Hindlimb muscle (tissue), 1 donor: ENCODE data around the gene SCGB1A1. TPM values are rescaled to one million over a fixed set of nuclear protein-coding genes. Genes with fewer than 3 reads are reported as not detected.
A peak's percentile ranks its signal among the peaks of the same experiment; 100 is the strongest.

Experiments
- DNase-seq: peaks from one replicate; pipeline ENCODE4 v3.0.0-alpha.2; 2013
- polyA plus RNA-seq: library from polyadenylated mRNA; unstranded; fragments of 120-200 nt; gene quantifications from one replicate; pipeline ENCODE4 v1.2.1, GENCODE V29; 2013; ENCODE audit not compliant: insufficient read length

SCGB1A1 gene
- polyA plus RNA-seq, 1 donor = not detected

DNA sequence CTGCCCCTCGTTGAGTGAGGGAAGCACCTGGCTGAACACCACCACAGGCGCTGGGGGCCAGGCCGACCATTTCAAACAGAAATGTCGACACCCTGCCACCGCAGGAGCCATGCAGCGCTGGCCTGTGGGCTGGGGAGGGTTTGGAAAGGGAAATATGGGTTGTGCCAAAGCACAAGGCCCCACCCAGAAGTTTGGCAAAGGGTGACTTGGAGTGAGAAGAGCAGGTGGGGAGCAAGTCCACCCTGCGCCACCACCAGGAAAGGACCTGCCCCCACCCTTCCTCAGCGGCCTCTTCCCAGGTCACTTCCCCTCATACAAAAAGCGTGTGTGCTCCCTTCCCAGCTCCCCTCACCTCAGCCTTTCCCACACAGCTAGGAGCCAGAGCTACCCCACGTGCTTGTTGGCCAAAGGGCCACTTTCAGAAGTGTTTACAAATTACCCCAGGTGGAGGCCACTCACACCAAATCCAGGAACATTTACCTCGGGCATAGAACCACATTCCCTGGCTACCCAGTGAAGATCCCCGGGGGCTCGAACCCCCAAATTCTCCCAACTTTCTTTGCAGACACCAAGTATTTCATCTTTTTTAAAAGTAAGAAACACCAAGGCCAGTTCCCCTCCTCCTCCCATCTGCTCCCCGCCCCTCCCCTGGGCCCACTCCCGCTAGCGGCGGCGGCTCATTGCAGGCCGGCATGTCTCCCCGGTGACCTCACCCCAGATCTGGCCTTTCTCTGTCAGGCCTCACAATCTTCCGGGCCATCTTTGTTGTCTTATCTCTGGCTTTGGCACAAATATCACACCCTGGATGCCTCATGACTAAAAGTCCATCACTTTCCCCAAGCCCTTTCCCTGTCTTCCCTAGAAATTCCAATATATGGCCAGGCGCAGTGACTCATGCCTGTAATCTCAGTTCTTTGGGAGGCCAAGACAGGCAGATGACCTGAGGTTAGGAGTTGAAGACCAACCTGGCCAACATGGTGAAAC, 20.5 kb upstream of the SCGB1A1 start:
- DNase-seq = no peak

GRCh38 chr11:62399172-62399877, 19.5 kb upstream of the SCGB1A1 start:
- DNase-seq = no peak

DNA sequence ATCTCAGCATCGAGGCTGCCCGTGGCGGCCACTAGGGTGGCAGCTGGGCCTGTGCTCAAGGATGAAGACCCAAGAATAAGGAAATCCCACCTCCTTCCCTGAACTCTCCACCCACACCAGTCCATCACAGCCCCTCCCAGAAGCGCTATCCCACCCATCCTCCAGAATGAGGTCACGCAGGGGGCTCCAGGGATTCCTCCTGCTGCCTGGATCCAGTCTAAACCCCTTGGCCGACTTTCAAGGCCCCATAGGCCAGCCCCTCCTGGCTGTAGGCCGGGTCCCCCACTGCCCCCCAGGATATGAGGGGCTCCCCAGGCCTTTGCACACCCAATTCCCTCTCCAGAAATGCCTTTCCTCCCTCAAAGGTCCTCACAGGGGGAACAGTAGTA, 19.0 kb upstream of the SCGB1A1 start:
- peak; percentile 86 for DNase-seq

DNA sequence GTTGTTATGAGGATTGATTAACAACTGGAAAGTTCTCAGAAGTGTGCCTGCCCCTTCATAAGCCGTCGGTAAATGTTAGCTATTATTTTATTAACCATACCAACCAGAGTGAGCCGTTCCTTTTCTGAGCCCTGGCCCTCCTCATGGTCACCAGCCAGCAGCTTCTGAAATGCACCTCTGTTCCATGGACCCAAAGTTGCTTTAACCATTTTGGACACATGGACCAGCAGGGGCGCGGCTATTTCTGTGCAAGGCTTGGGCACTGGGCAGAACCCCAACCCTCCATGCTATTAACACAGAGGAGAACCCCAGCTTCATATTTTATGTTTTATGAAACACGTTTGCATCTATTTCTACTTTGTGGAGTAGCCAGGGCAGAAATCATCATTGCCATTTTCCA, 18.6 kb upstream of the SCGB1A1 start:
- no peak for DNase-seq

DNA sequence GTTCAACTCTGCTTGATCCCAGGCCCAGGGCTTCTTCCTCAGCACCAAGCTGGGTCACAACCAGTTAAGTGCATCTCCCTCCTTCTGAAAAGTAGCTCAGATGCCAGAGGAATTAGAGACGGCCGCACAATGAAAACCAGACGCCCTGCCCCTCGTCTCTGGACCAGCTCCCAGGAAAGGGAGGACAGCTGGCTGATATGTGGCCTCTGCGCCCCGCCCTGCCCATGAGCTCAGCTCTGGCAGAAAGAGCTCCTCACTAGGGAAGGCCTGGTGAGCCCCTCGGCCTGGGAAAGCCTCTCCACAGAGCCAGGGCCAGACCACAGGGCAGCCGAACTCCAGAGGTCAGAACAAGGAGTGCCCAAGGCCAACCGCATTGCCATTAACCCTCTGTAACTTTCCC, 18.1 kb upstream of the SCGB1A1 start:
- peak; percentile 89 for DNase-seq

DNA sequence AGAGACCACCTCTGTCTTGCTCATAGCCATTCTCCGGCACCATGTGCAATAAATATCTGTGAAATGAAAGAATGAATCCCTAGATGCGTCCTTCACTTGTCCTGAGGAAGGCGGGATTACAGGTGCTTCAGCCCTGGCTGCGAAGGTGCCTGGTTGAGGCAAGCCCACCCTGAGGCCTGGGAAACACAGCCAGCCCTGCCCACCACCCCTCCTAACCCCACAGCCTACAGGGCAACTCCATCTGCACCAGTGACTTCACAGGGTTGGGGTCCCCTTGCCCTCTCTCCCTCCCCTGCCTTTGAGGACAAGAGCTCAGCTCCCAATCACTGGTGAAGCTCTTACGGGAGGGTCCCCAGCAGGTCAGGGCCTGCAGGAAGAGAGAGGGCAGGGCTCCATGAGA, 17.5 kb upstream of the SCGB1A1 start:
- DNase-seq = no peak

GRCh38 chr11:62401811-62402210, 17.0 kb upstream of the SCGB1A1 start:
- DNase-seq = no peak

- no peak for DNase-seq
These were observed 16.4 kb upstream of the SCGB1A1 start for GRCh38 chr11:62402226-62402959.

DNA sequence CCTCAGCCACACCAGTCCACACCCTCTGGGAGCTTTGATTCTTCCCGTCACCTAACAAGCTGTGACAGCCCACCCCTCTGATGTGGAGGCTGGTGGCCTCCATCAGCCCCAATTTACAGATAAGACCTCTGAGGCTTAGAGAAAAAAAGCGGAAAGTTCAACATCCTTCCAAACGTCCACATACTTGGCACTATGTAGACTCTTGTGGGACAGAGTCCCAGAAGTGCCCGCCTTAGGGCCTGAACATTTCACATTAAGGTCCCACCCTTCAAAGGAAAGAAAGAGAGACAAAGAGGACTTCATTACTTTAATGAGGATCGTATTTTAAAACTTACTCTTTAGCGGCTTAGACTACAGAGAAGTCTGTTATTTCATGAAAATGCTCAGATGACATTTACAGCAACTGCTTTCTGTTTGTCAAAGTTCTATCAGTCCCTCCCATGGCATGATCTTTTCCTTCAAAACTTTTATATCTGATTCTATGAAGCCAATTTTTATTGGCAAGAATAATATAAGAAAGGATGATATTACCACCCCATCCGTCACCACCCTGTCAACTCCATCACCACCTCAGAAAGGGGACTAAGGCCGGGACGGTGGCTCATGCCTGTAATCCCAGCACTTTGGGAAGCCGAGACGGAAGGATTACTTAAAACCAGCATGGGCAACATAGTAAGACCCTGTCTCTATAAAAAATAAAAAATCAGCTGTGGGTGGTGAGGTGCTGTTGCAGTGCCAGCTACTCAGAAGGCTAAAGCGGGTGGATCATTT, 15.7 kb upstream of the SCGB1A1 start:
- no peak for DNase-seq

DNA sequence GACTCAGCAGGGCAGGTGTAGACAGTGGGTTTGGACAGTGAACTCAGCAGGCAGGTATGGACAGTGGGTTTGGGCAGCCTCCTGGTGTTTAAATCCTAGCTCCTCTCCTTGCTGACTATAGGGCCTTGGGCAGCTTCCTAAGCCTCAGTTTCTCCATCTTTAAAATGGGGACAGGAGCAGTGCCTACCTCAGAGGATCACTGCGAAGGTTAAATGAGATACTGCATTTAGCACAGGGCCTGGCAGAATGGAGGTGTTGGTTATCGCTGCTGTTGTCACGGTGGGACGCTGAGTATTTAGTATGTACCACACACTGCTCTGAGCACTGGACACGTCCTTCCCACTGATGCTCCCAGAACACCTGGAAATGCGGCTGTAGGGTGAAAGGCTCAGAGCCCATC, 14.4 kb upstream of the SCGB1A1 start:
- DNase-seq = no peak

DNA sequence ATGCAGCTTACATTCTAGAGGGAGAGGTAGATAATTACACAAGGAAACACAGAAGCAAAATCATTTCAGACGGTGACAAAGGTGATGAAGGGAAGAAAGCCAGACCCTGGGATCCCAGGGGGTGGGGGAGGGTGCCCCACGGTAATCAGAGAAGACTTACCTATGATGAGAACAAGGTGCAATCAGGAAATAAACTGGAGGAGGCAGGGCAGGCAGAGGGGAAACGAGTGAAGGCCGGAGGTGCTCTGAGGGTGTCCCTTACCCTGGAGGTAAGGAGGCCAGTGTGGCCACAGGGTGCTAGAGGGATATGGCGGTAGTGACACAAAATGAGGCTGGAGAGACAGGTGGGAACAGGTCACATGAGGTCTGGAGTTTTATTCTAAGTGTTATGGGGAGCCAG, 13.9 kb upstream of the SCGB1A1 start:
- DNase-seq = no peak

- DNase-seq = no peak
These were observed 12.8 kb upstream of the SCGB1A1 start for GRCh38 chr11:62406034-62406433.

DNA sequence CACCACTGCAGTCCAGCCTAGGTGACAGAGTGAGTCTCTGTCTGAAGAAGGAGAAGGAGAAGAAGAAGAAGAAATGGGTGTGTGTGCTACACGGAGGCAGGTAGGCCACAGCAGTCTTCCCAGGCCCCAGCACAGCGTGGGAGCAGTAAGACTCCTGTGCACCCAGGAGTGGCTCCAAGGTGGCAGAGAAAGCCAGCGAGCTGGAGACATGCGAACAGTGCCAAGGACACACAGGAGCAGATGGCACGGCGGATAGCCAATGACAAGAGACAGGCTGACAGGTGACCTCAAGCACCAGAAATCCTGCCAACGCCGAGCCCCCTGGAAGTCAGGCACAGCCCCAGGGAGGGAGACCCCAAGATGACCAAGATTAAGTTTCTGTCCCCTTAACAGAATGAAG, 9.0 kb upstream of the SCGB1A1 start:
- no peak for DNase-seq

GRCh38 chr11:62410972-62411371, 7.9 kb upstream of the SCGB1A1 start:
- no peak for DNase-seq

GRCh38 chr11:62411524-62411923, 7.3 kb upstream of the SCGB1A1 start:
- DNase-seq = no peak

DNA sequence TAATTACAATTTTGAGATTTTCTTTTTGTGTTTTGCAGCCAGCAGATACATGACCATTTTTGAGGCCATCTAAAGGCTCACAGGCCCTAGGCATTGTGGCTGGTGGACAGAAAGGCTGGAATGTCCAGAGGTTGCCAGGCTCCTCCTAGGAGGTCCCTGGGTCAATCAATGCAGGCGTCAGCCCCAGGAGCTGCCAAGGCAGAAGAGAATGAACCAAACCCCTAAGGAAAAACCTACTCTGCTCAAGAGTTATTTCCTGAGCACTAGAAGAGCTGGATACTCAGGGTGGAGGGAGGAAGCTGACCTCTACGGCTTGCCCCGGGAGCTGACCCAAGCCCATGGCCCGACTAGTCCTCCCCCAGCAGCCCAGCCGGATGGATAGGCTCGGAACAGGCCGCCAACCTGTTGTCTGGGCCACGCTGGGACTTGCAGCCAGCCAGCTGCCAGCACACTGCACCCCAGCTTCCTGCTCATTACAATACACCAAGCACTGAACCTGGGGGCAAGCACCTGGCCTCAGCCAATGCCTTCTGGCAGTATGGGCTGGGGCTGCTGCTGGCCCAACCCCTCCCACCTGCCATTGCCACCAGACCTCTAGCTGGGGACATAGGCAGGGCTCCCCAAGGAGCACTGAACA, 5.7 kb upstream of the SCGB1A1 start:
- no peak for DNase-seq

- no peak for DNase-seq
These were observed 2.2 kb upstream of the SCGB1A1 start for GRCh38 chr11:62416596-62416995.

DNA sequence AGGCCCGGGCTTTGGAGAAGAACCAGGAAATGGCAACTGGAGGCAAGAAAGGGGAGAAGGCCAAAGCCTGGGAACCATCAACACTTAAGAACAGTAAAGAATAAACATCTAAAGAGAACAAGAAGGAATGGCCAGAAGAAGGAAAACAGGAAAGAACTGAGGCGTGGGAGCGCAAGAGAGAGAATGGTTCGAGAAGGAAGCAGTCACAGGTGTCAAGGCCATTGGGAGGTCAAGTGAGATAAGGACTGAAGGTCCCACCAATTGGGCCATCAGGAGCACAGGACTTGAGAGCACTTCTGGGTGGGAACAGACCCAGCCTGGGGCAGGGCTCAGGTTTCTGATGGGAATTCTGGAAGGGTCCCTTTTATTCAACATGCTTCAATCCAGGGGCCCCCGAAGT, 697 bp upstream of the SCGB1A1 start:
- DNase-seq = no peak

GRCh38 chr11:62419314-62419929, 589 bp downstream of the SCGB1A1 start:
- peak; percentile 71 for DNase-seq

GRCh38 chr11:62419943-62420342, 1.1 kb downstream of the SCGB1A1 start:
- DNase-seq = no peak

- DNase-seq = no peak
These were observed 2.0 kb downstream of the SCGB1A1 start for GRCh38 chr11:62420882-62421281.
